SK-N-SH (cell line): Measurements from ENCODE around the gene EIF3D. TPM values are rescaled to one million over a fixed set of nuclear protein-coding genes. Genes with fewer than 3 reads are reported as not detected.

ENCODE experiments used
- CTCF ChIA-PET: fragments of 300-600, 350-600 bp; formaldehyde crosslinking; extraction: SDS; loops from one replicate; lab custom pipeline; 2021; lab: Yijun Ruan, JAX
- POLR2A ChIA-PET: fragments of 350-600 bp; sonication (Branson Sonifier 250); formaldehyde crosslinking; extraction: SDS; loops from one replicate; lab custom pipeline; 2020; ENCODE audit warnings: antibody characterized with exemption, inconsistent platforms; lab: Yijun Ruan, JAX
- DNase-seq: peaks from one replicate; pipeline ENCODE4 v3.0.0; 2012
- H2AFZ ChIP-seq: fragments of 200-600 bp; sonication (generic); 2 replicates; pipeline ENCODE4 v1.8.1; 2016; ENCODE audit warnings: antibody characterized with exemption, mild to moderate bottlenecking, low read depth
- H3F3A ChIP-seq: fragments of 200-600 bp; sonication (generic); replicated peaks from 2 replicates; pipeline ENCODE3; 2016; ENCODE audit warnings: antibody characterized with exemption, mild to moderate bottlenecking; ENCODE audit not compliant: insufficient read depth
- H3K27ac ChIP-seq, 2 experiments: fragments of 200-500 bp in 1 of 2; fragments of 200-600 bp in 1 of 2; sonication (Bioruptor generic) in 1 of 2; sonication (generic), shearing (Covaris generic) in 1 of 2; 2 replicates each; pipeline versions ENCODE4 v1.5.1 to v1.6.1; 2014 to 2016; ENCODE audit warnings: low read depth in 2 of 2, inconsistent platforms in 1 of 2, low read length in 1 of 2, mild to moderate bottlenecking in 1 of 2, mixed read lengths in 1 of 2
- H3K27me3 ChIP-seq: fragments of 200-600 bp; sonication (generic), shearing (Covaris generic); 2 replicates; pipeline ENCODE4 v1.6.1; 2016; ENCODE audit warnings: mixed run types; ENCODE audit not compliant: insufficient read depth
- H3K36me3 ChIP-seq, 2 experiments: fragments of 200-500 bp in 1 of 2; fragments of 200-600 bp in 1 of 2; sonication (Bioruptor generic) in 1 of 2; sonication (generic) in 1 of 2; replicated peaks in 1 of 2; 2 replicates each; pipeline versions ENCODE3 to v1.5.1; 2014 to 2016; ENCODE audit warnings: low read length in 1 of 2, mild to moderate bottlenecking in 1 of 2; ENCODE audit not compliant: insufficient read depth in 2 of 2, control insufficient read depth in 1 of 2
- H3K4me1 ChIP-seq, 2 experiments: fragments of 200-500 bp in 1 of 2; fragments of 200-600 bp in 1 of 2; sonication (Bioruptor generic) in 1 of 2; sonication (generic), shearing (Covaris generic) in 1 of 2; 2 replicates each; pipeline versions ENCODE4 v1.5.1 to v1.6.1; 2014 to 2016; ENCODE audit warnings: low read depth in 1 of 2, low read length in 1 of 2, mixed run types in 1 of 2; ENCODE audit not compliant: insufficient read depth in 2 of 2, control insufficient read depth in 1 of 2
- H3K4me2 ChIP-seq: fragments of 200-600 bp; sonication (generic), shearing (Covaris generic); 2 replicates; pipeline ENCODE4 v1.6.1; 2017; ENCODE audit warnings: mixed run types
- H3K4me3 ChIP-seq, 2 experiments: fragments of 200-500 bp in 1 of 2; fragments of 200-600 bp in 1 of 2; sonication (Bioruptor generic) in 1 of 2; sonication (generic), shearing (Covaris generic) in 1 of 2; 2 replicates each; pipeline versions ENCODE4 v1.5.1 to v1.8.1; 2014 to 2016; ENCODE audit warnings: low read depth in 2 of 2, inconsistent platforms in 1 of 2, low read length in 1 of 2, mild to moderate bottlenecking in 1 of 2, mixed read lengths in 1 of 2, moderate library complexity in 1 of 2
- H3K79me2 ChIP-seq: fragments of 200-600 bp; sonication (generic); 2 replicates; pipeline ENCODE4 v1.8.1; 2017; ENCODE audit warnings: mild to moderate bottlenecking; ENCODE audit not compliant: insufficient read depth
- H3K9ac ChIP-seq: fragments of 200-600 bp; sonication (generic); 2 replicates; pipeline ENCODE4 v1.6.1; 2017; ENCODE audit warnings: mixed run types
- H3K9me2 ChIP-seq: fragments of 200-600 bp; sonication (generic); 2 replicates; pipeline ENCODE4 v1.6.1; 2017; ENCODE audit warnings: mixed run types
- H3K9me3 ChIP-seq: fragments of 200-600 bp; sonication (generic); 2 replicates; pipeline ENCODE4 v1.6.1; 2017; ENCODE audit warnings: mixed run types, mild to moderate bottlenecking, moderate library complexity
- H4K20me1 ChIP-seq: fragments of 200-600 bp; sonication (generic); 2 replicates; pipeline ENCODE4 v1.6.1; 2017; ENCODE audit warnings: mild to moderate bottlenecking, mixed run types; ENCODE audit not compliant: insufficient read depth
- CHD2 ChIP-seq: fragments of 150-350 bp; IDR thresholded peaks from 2 replicates; pipeline ENCODE4 v1.6.1; 2018; ENCODE audit warnings: low read length; ENCODE audit not compliant: partially characterized antibody
- CTCF ChIP-seq: fragments of 200-600 bp; sonication (generic); IDR thresholded peaks from 2 replicates; pipeline ENCODE4 v1.6.1; 2017; ENCODE audit warnings: antibody characterized with exemption, mild to moderate bottlenecking, moderate library complexity
- FOXM1 ChIP-seq: IDR thresholded peaks from 2 replicates; pipeline ENCODE4 v1.4.0; 2012; ENCODE audit warnings: low read depth, mild to moderate bottlenecking
- GATA2 ChIP-seq: sonication (generic); formaldehyde crosslinking; IDR thresholded peaks from 2 replicates; pipeline ENCODE4 v1.5.0; 2020; ENCODE audit warnings: mild to moderate bottlenecking, missing genetic modification reagents
- JUND ChIP-seq: IDR thresholded peaks from 2 replicates; pipeline ENCODE4 v1.4.0; 2012
- MXI1 ChIP-seq: IDR thresholded peaks from 2 replicates; pipeline ENCODE4 v1.6.1; 2012; ENCODE audit warnings: mild to moderate bottlenecking, low read depth, low read length, improper control_type of control experiment
- NFIC ChIP-seq: IDR thresholded peaks from 2 replicates; pipeline ENCODE4 v1.4.0; 2012; ENCODE audit warnings: borderline replicate concordance
- RAD21 ChIP-seq: IDR thresholded peaks from 2 replicates; pipeline ENCODE4 v1.6.1; 2012; ENCODE audit warnings: mild to moderate bottlenecking, low read length
- RCOR1 ChIP-seq: fragments of 150-350 bp; IDR thresholded peaks from 2 replicates; pipeline ENCODE4 v1.6.1; 2017; ENCODE audit warnings: antibody characterized with exemption, low read length
- SIN3A ChIP-seq: IDR thresholded peaks from 2 replicates; pipeline ENCODE4 v1.6.1; 2012; ENCODE audit warnings: low read depth, mild to moderate bottlenecking, low read length, moderate library complexity, borderline replicate concordance
- SMC3 ChIP-seq: IDR thresholded peaks from 2 replicates; pipeline ENCODE4 v1.6.1; 2012; ENCODE audit warnings: low read depth, low read length, improper control_type of control experiment
- USF1 ChIP-seq: IDR thresholded peaks from 2 replicates; pipeline ENCODE4 v1.4.0; 2012; ENCODE audit warnings: low read depth, borderline replicate concordance
- ZBTB33 ChIP-seq: IDR thresholded peaks from 2 replicates; pipeline ENCODE4 v1.4.0; 2012; ENCODE audit warnings: low read depth, borderline replicate concordance
- WGBS: methylation state at CpG from one replicate; pipeline ENCODE4 v1.1.6; 2017; ENCODE audit warnings: low lambda C conversion rate; 5-methylcytosine and 5-hydroxymethylcytosine counted together
- polyA plus RNA-seq, 3 experiments: library from polyadenylated mRNA; depleted of rRNA; stranded (reverse); fragments of >200 nt; gene quantifications; 2 replicates each; pipeline ENCODE4 v1.2.3, GENCODE V29; 2012

The EIF3D gene
- polyA plus RNA-seq, 1 of the 3 experiments (the other 2 are of a cell fraction), result 423 TPM

- WGBS, result 81% methylated on average over 17 of the region's 17 CpGs
- H3K79me2 ChIP-seq, result no peaks in the 10 kb centered on the region
- POLR2A ChIA-PET, result interaction anchor here (0.7 to 1.0 kb wide), 3 partner anchors 10 to 88 kb away, joined by 3 to 9 read pairs (median 3); partner anchors contain the start of gene EIF3D
- H3K36me3 ChIP-seq, result peaks cover 46 to 51% of the 10 kb centered on the region in 2 experiments
- no peak overlapping the region; a peak in 1 of 4 replicates for H3K27ac ChIP-seq
- no peak overlapping the region for H3K9ac ChIP-seq
- peaks cover 52% of the 10 kb centered on the region for H3F3A ChIP-seq
- H3K4me1 ChIP-seq, result peaks cover 0 to 9% of the 10 kb centered on the region in 2 experiments; a peak in 2 of 4 replicates
- TF ChIP-seq ZBTB33 (no peak), USF1 (no peak), RAD21 (peak; percentile 41), CTCF (peak; percentile 64), SIN3A (0 out of 2 replicates have a peak, but pooled peaks have one; percentile 6), NFIC (no peak), SMC3 (0 out of 2 replicates have a peak, but pooled peaks have one; percentile 24)
- TF ChIP-seq, all 33 proteins: peak for 4
- H3K9me3 ChIP-seq, result no peaks in the 10 kb centered on the region
- no peaks in the 10 kb centered on the region for H3K9me2 ChIP-seq
- CTCF ChIA-PET, result interaction anchor here (0.8 to 3.3 kb wide), 14 partner anchors 10 to 611 kb away, joined by 3 to 21 read pairs (median 3); partner anchors contain the start of genes EIF3D and TXN2
- H3K27me3 ChIP-seq, result no peaks in the 10 kb centered on the region
- H4K20me1 ChIP-seq, result peaks cover 4% of the 10 kb centered on the region; the same call in 1 of the 2 replicates
- H3K4me3 ChIP-seq, result no peak overlapping the region
- DNase-seq, result peak; percentile 62
- H2AFZ ChIP-seq, result no peak overlapping the region
- H3K4me2 ChIP-seq, result no peak overlapping the region
Measured at GRCh38 chr22:36510966-36511881, 17.7 kb downstream of the EIF3D start.

GRCh38 chr22:36510384-36510783 lies 18.6 kb downstream of the EIF3D start:
- no peak overlapping the region; a peak in 1 of 4 replicates for H3K27ac ChIP-seq
- POLR2A ChIA-PET, result interaction anchor here (0.7 to 1.0 kb wide), 2 partner anchors 11 to 19 kb away, joined by 3 to 9 read pairs; partner anchors contain the start of gene EIF3D
- H3K9me2 ChIP-seq, result no peaks in the 10 kb centered on the region
- CTCF ChIA-PET, result interaction anchor here (0.6 to 3.3 kb wide), 12 partner anchors 9 to 612 kb away, joined by 3 to 21 read pairs (median 3); partner anchors contain the start of genes EIF3D and TXN2
- no peak overlapping the region for H2AFZ ChIP-seq
- H3F3A ChIP-seq, result peaks cover 49% of the 10 kb centered on the region
- H3K79me2 ChIP-seq, result no peaks in the 10 kb centered on the region
- H3K36me3 ChIP-seq, result peaks cover 38 to 44% of the 10 kb centered on the region in 2 experiments
- H3K27me3 ChIP-seq, result no peaks in the 10 kb centered on the region
- no peak overlapping the region for H3K4me3 ChIP-seq
- peaks cover 0 to 15% of the 10 kb centered on the region in 2 experiments; a peak in 2 of 4 replicates for H3K4me1 ChIP-seq
- peaks cover 4% of the 10 kb centered on the region; the same call in 1 of the 2 replicates for H4K20me1 ChIP-seq
- TF ChIP-seq RCOR1 (no peak), JUND (no peak), USF1 (no peak), MXI1 (no peak), CHD2 (no peak), GATA2 (no peak), FOXM1 (no peak)
- no peak for DNase-seq
- WGBS, result 94% methylated on average over 3 of the region's 3 CpGs
- H3K9me3 ChIP-seq, result no peaks in the 10 kb centered on the region
- no peak overlapping the region for H3K9ac ChIP-seq
- no peak overlapping the region for H3K4me2 ChIP-seq
